ENCODE data around the gene TEX19. TPM values are rescaled to one million over a fixed set of nuclear protein-coding genes. Genes with fewer than 3 reads are reported as not detected.

Gene TEX19
- total and polyA plus RNA-seq, 2 of the 8 experiments (the other 6 are each of a cell fraction or from before 2014, with no cell fraction given) = 0.54 to 0.80 TPM

DNA sequence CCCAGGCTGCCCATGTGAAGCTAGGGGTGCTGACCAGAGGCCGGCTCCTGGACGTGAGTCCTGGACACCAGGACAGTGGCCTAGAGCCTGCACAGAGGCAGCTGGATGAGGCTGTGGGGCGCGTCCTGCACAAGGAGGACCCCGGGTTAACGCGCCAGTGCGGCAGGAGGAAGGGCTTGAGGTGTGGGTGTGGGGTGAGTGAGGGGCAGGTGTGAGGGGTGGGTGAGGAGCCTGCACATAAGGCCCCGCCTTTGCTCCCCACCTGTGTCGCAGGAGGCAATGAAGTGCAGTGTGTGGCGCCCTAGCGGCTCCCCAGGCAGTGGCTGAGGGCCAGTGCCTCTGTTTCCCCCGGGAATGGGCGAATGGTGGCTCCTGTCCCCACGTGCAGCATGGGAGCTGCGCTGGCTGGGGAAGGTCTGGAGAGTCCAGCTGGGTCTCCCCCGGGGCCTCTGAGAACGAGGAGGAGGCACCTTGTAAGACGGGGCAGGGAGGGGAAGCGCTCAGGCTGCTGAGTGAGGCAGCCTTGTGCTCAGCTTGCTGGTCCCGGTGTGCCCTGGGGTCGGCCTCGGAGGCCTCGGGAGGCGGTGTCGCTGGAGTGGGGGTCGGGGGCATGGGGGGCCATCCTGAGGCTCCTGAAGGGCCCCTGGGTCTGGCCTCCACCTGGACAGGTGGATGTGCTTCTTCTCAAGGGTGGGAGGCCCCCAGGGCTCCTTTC lies 44.9 kb upstream of the TEX19 start:
- Histone ChIP-seq H3K4me2 (ENCODE audit: insufficient read depth in 1 of 2, low read depth in 2 of 2, low read length in 2 of 2) (no peak overlapping the region), H4K20me1 (replicated peaks in 1 of 2; ENCODE audit: control insufficient read depth in 1 of 2, insufficient read depth in 2 of 2, low read length in 2 of 2) (peaks cover 0 to 6% of the 10 kb centered on the region in 2 experiments), H2BK120ac (replicated peaks; ENCODE audit: low read depth, low read length) (no peak overlapping the region), H3K56ac (replicated peaks; ENCODE audit: insufficient read length, low read depth, low read length) (no peak overlapping the region), H2AFZ (ENCODE audit: low read length) (no peak overlapping the region), H4K91ac (replicated peaks; ENCODE audit: insufficient read length, low read length) (no peak overlapping the region), H2BK15ac (ENCODE audit: low read length) (no peak overlapping the region), H2AK5ac (ENCODE audit: low read depth, low read length) (no peak overlapping the region), H3K23me2 (ENCODE audit: low read depth, low read length) (peaks cover 5% of the 10 kb centered on the region; the same call in 1 of the 2 replicates), H4K8ac (ENCODE audit: extremely low read depth, insufficient read depth, low read length) (0 out of 2 replicates have a peak overlapping the region, but pooled peaks have one; percentile 25), H3K27me3 (replicated peaks in 1 of 4; ENCODE audit: control insufficient read depth in 3 of 4, extremely low read depth in 1 of 4, insufficient read depth in 3 of 4, low read length in 3 of 4) (no peaks in the 10 kb centered on the region; a peak in 3 of 7 replicates), H3K18ac (ENCODE audit: extremely low read depth, low read length) (no peak overlapping the region; the same call in 1 of the 2 replicates), H3K36me3 (ENCODE audit: control insufficient read depth in 2 of 4, insufficient read depth in 4 of 4, low read length in 3 of 4) (no peaks in the 10 kb centered on the region), H3K23ac (ENCODE audit: insufficient read length) (no peak overlapping the region), H3K4ac (replicated peaks; ENCODE audit: insufficient read length, low read depth, low read length) (no peak overlapping the region), H3K9me3 (ENCODE audit: insufficient read depth in 2 of 2, low read depth in 1 of 2, low read length in 1 of 2) (peaks cover 0 to 10% of the 10 kb centered on the region in 2 experiments; a peak in 1 of 4 replicates), H3K27ac (ENCODE audit: low read depth, low read length) (no peak overlapping the region), H3K79me2 (ENCODE audit: control insufficient read depth in 1 of 2, insufficient read depth in 2 of 2, low read length in 2 of 2) (no peaks in the 10 kb centered on the region), H4K5ac (ENCODE audit: insufficient read length, low read depth, low read length) (no peak overlapping the region), H2BK20ac (ENCODE audit: low read length) (no peak overlapping the region), H3K9ac (replicated peaks in 1 of 4; ENCODE audit: extremely low read depth in 1 of 4, low read depth in 3 of 4, low read length in 3 of 4) (no peak overlapping the region), H3K4me1 (replicated peaks in 1 of 4; ENCODE audit: control insufficient read depth in 3 of 4, insufficient read depth in 4 of 4, low read length in 3 of 4) (peaks cover 0 to 5% (median 4%) of the 10 kb centered on the region in 4 experiments; a peak in 5 of 7 replicates), H3K79me1 (ENCODE audit: low read depth, low read length) (no peaks in the 10 kb centered on the region), H2BK12ac (ENCODE audit: low read depth, low read length) (no peak overlapping the region), H3K4me3 (ENCODE audit: extremely low read depth in 1 of 4, insufficient read depth in 2 of 4, low read depth in 3 of 4, low read length in 4 of 4) (no peak overlapping the region), H3K14ac (ENCODE audit: insufficient read length) (no peak overlapping the region), H2BK5ac (ENCODE audit: low read depth, low read length) (no peak overlapping the region)
- ChIA-PET CTCF (ENCODE audit: partially characterized antibody) (interaction anchor here (0.5 to 4.8 kb wide), 3 partner anchors 12 to 106 kb away, joined by 3 to 28 read pairs (median 5); no protein-coding TSS in a partner anchor), POLR2A (ENCODE audit: partially characterized antibody) (no interaction called here)
- FAIRE-seq (no peak), DNase-seq (ENCODE audit: low read depth in 1 of 2, low spot score in 2 of 2) (no peak)
- 89% methylated on average over 18 of the region's 27 CpGs; no CpG with 5 or more reads in 1 of the 2 experiments for WGBS, 2 experiments (ENCODE audit: extremely low coverage in 1 of 2, insufficient coverage in 1 of 2, insufficient read length in 1 of 2, insufficient replicate concordance in 2 of 2, low coverage in 1 of 2, low lambda C conversion rate in 2 of 2, missing lambda C conversion rate in 1 of 2)
- TF ChIP-seq POLR2A (IDR thresholded peaks at IDR 0.05; ENCODE audit: control extremely low read depth in 1 of 2, low read depth in 2 of 2, low read length in 2 of 2) = no peak
- TF ChIP-seq EP300 (IDR thresholded peaks at IDR 0.05; ENCODE audit: borderline replicate concordance in 1 of 2, low read depth in 2 of 2, low read length in 2 of 2) = no peak
- no peak for TF ChIP-seq BCL11A (IDR thresholded peaks at IDR 0.05; ENCODE audit: low read depth in 2 of 2, low read length in 2 of 2)
- no peak for TF ChIP-seq EZH2 (IDR thresholded peaks at IDR 0.05; ENCODE audit: low read depth, low read length, severe bottlenecking)
- TF ChIP-seq, protein P1, sequence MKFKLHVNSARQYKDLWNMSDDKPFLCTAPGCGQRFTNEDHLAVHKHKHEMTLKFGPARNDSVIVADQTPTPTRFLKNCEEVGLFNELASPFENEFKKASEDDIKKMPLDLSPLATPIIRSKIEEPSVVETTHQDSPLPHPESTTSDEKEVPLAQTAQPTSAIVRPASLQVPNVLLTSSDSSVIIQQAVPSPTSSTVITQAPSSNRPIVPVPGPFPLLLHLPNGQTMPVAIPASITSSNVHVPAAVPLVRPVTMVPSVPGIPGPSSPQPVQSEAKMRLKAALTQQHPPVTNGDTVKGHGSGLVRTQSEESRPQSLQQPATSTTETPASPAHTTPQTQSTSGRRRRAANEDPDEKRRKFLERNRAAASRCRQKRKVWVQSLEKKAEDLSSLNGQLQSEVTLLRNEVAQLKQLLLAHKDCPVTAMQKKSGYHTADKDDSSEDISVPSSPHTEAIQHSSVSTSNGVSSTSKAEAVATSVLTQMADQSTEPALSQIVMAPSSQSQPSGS (IDR thresholded peaks at IDR 0.05; ENCODE audit: low read length) = no peak
- TF ChIP-seq PHF8 (conservative IDR thresholded peaks at IDR 0.05; ENCODE audit: low read depth, low read length) = no peak
- no peak for TF ChIP-seq MAFK (IDR thresholded peaks at IDR 0.05; ENCODE audit: low read depth, low read length)
- no peak for TF ChIP-seq SIRT6 (IDR thresholded peaks at IDR 0.05; ENCODE audit: low read length)
- TF ChIP-seq SP4 (IDR thresholded peaks at IDR 0.05; ENCODE audit: low read length) = no peak
- TF ChIP-seq MAX (IDR thresholded peaks at IDR 0.05) = no peak
